HG02623 (cell line): ENCODE measurements around the gene NXF1.
"Not testable (repeated sequence)": the region's sequence is repeated elsewhere in the genome, so short reads cannot be mapped to it uniquely, and the experiment has no call there.

Experiments used
- ATAC-seq: cut with Tn5 transposase; IDR thresholded peaks from one replicate; pipeline ENCODE4 v1.9.1; 2021; ENCODE audit warnings: moderate library complexity; ENCODE audit not compliant: unreplicated experiment

The NXF1 gene

DNA sequence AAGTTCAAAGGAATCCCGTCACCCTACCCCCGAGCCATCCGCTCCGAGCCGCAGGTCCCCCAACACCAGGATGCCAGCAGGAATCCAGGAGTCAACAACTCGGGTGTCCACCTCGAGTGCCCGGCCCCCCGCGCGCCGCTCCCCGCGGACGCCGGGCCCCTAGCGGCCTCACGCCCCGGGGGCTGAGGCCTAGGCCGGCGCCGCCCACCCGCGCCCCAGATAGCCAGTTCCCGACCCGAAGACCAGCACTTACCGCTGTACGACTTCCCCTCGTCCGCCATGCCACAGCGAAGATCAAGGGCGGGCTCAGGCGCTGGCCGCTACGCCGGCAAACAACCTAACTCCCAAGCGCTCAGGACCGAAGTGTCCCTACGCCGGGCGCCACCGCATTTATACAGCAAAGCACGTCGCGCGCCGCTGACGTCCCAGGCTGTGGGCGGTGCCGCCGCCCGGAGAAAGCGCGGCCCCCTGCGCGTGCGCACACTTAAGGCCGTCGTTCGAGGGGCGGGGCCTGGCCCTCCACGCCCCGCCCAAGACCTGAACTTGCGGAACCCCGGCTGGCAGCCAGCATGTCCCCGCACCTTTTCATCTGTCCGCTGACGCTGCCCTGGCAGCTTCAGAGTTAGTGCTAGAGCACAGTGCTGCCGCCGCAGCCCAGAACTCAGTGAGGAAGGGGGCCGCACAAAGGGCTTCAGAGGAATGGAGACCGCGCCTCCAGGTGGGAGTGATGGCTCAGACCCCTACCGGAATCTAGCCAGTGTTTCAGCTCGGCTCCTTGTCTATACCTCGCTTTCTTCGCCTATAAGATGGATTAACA is at the start of gene NXF1:
NXF1 (minus strand) TSS at position 365 of the 817 bp plus-strand sequence; CDS start at position 281, 84 bp downstream.
- ATAC-seq: peak; percentile 86

DNA sequence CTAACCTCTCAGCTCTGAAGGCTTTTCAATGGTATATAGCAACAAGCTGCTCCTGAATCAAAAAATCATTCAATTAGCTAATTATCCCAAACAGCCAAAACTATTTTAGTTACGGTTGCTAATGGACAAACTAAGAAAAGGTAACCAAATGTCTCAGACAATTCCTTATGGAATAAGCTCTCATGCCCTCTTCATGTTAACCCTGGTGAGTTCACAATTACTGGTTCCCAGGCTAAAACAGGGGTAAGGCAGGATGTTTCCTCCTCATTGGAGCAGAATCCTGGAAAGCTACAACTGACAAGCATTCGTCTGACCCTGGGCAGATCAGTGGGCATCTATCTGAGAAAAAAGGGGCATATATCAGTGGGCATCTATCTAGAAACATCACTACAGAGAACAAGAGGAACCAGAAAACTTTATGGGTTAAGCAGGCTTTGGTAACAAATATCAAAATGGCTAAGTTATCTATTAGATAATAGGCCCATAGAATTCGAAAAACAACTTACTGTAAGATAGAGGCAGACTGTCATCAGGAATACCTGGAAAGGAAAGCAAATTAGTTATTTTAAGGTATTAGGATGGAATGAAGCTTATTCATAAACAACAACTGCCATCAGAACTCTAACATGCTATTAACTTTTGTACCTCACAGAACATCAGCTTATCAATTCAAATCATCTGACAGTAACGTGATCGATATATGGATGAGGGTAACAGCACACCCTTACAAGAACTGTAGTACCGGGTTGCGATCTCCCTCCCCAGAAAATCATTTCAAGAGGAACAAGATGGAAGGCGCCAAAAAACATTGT is 49.0 kb upstream of the NXF1 start:
- no peak for ATAC-seq

DNA sequence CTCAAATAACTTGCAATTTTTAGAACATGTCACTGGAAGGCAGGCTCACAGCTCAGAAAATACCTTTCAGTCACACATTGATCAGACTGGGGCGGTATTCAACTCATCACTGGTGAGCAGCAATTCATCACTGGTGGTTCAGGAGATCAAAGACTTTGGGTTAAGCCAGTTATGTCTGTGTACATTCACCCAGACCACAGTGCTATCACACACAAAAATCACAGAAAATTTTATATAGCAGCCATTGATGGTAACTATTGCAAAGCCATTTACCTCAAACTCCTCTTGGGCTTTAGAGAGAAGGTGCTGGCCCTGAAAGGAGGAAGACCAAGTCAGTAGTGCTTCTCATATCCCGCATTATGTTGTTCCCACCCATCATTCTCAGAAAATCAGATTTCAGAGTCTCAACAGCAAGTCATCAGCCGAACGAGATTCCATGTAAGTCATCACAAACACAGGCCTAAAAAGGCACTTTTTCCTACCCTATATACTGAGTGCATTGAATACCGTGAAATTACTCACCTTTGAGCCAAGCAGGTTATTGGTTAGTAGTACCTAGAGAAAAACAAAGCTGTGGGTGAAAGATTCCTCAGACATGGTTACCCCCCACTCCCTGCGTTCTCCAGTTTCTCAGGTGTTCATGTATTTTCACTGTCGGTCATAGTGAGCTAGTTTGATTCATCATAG is 48.2 kb upstream of the NXF1 start:
- no peak for ATAC-seq

- no peak for ATAC-seq
These were observed 47.4 kb upstream of the NXF1 start for GRCh38 chr11:62852523-62853188.

DNA sequence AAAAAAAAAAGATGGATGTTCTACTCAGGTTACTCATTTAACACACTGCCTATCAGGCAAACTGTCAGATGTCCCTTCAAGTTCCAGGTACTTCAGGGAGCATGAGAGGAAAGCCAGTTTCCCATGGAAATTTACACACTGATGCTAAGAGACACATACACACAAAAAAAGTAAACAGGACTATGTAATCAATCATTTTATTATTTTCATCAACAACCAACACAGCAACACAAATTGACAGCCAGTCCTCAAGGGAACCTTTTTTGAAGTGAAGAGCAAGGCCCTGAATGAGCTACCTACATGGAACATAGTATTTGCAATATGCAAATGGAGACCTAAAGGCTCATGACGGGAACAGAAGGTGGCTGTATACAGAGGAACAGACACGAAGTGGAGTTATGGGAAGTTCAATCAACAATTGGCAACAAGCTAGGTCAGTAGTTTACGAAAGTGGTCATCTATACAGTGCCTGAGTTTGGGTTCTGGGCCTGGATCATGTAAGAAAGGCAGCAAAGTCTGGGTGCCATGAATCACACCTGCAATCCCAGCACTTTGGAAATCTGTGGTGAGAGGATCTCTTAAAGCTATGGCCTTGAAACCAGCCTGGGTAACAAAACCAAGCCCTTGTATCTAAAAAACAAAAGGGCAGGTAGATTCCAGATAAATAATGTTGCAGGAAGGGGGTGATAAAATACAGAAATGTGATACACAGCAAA is 46.7 kb upstream of the NXF1 start:
- no peak for ATAC-seq

DNA sequence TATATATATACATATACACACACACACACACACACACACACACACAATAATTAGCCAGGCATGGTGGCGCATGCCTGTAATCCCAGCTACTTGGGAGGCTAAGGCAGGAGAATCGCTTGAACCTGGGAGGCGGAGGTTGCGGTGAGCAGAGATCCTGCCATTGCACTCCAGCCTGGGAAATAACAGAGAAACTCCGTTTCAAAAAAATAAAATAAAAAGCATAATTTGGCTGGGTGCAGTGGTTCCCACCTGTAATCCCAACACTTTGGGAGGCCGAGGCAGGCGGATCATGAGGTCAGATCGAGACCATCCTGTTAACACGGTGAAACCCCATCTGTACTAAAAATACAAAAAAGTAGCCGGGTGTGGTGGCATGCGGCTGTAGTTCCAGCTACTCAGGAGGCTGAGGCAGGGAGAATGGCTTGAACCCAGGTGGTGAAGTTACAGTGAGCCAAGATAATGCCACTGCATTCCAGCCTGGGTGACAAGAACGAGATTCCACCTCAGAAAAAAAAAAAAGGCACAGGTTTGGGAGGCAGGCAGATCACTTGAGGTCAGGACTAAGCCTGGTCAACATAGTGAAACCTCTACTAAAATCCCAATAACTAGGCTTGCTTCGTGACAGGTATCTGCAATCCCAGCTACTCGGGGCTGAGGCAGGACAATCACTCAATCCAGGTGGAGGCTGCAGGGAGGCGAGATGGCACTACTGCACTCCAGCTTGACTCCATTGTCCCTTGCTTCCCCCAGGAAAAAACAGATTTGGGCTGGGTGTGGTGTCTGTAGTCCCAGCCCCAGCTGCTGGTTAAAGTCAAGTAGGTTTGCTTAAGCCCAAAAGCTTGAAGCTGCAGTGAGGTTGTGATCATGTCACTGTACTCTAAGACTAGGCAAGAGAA is 45.9 kb upstream of the NXF1 start:
- no peak for ATAC-seq

DNA sequence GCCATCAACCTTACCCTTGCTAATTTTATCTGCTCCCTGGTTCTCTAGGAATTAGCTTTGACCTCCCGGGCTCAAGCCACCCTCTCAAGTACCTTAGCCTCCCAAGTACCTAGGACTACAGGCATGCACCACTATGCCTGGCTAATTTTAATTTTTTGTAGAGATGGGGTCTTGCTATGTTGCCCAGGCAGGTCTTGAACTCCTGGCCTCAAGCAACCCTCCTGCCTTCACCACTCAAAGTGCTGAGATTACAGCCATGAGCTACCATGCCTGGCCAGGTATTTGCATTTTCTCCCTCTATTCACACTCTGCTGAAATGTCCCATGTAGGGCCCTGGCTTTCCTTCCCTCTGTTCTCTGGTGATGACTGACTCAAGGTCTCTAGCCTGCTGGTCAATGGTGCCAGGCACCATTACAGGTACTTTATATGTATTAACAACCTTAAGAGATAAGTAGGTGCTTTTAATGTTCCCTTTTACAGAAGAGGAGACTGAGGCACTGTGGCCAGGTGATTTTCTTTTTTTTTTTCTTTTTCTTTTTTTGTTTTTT is 42.6 kb upstream of the NXF1 start:
- no peak for ATAC-seq

DNA sequence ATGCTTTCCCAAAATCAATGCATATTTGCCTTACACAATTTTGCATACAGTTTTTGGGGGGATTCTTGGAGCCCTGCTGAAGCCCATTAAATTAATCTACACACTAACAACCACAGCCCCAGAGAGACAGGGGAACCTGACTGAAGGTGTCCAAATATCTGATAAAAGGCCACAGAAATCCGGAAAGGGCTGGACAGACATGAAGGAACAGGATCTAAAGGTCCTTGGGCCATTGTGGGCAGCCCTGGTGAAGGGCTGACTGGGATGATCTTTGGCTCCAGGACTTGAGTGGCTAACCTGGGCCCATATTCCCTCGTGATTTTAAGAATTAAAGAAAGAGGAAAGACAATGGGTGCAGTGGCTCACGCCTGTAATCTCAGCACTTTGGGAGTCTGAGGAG is 40.9 kb upstream of the NXF1 start:
- ATAC-seq: no peak

- no peak for ATAC-seq
These were observed 38.9 kb upstream of the NXF1 start for GRCh38 chr11:62844154-62844553.

DNA sequence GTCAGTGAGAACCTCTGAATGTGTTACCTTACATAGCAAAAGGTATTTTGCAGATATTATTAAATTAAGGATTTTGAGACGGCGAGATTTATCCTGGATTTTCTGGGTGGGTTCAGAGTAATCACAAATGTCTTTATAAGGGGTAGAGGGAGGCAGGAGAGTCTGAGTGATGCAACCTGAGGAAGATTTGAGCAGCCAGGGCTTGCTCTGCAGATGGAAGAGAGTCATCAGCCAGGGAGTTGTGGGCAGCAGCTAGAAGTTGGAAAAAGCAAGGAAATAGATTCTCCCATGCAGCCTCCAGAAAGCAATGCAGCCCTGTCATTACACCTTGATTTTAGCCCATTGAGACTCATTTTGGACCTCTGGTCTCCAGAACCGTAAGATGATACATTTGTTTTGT is 38.2 kb upstream of the NXF1 start:
- ATAC-seq: no peak

- not testable (repeated sequence) for ATAC-seq
These were observed 37.7 kb upstream of the NXF1 start for GRCh38 chr11:62842891-62843290.

DNA sequence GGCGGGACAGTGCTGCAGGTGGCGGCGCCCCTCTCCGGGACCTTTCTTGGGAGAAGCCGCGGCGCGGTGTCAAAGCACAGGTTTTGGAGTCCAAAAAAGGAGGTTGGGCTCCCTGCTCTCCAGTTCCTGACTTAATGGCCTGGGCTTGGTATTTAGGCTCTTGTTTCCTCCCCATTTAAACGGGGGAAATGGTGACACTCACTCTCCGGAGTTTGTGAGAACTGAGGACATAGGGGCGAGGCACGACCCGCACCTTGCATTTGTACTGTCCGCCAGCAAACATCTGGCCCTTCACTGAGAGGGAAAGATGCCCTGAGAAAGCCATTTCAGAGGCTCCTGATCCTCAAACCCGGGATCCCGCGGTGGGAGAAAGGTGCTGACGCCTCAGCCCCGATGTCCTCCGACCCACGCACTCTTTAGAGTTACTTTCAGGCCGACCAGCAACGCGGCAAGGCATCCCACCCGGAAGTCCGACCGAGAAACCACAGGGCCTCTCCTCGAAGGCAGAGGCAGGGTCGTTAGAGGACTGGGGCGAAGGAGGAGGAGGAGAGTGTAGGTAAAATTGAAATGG is 37.0 kb upstream of the NXF1 start:
- no peak for ATAC-seq

DNA sequence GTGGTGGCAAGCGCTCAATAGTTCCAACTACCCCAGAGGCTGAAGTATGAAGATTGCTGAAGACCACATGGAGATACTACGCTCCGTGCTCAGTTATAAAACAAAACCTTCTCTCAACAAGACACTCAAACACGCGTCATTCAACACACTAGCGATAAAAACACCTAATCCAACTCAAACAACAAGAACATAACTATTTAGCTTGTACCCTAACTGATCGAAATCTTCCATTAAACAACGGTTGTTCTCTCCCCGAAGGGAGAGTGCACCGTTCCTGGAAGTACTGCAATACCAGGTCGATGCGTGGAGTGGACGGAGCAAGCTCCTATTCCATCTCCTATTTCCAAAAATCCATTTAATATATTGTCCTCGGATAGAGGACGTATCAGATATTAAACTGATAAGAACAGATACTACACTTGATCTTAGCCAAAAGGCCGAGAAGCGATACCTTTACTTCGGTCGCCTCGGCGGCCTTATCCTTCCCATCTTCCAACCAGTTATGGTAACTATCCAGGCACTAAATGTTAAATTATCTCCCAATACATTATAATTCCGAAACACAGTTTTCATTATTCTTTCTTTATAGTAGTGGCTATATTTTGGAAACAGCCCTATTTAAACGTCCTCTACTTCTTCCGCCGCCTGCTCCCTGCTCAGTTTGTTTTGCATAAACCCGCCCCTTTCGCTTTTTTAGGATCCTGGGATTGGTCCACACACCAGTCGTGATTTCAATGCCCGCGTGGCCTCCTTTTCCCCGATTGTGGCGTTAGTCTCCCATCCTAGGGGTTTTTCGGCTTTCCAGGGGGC is 36.3 kb upstream of the NXF1 start:
- peak; percentile 45 for ATAC-seq

GRCh38 chr11:62840721-62841360 is 35.6 kb upstream of the NXF1 start:
- not testable (repeated sequence) for ATAC-seq

- ATAC-seq: peak; percentile 45
These were observed 34.1 kb upstream of the NXF1 start, which contains the start of gene WDR74 for GRCh38 chr11:62839050-62839945. TSS of gene WDR74 (minus strand) at chr11:62839590. CDS start at chr11:62839570, 20 bp downstream.

DNA sequence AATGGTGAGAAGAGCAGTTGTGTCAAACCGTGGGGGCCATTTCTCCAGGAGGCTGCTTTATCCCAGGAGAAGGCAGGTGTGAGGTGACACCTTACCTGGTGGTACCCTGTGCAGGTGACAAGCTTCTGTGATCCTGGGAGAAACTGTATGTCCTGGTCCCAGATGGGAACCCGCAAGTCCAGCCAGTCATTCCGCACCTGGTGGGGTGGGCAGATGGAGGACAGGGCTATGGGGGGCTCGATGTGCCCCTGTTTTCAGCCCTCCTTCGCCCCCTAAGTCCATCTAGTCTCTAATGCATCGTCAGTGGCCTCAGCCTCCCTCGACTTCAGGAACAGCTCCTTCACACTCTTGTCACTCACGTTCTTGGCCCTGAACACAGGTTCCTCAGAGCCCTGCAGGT is 30.1 kb upstream of the NXF1 start:
- ATAC-seq: no peak
